Stimulated activated CD8-positive, alpha-beta memory T cell treated with anti-CD3 and anti-CD28 coated beads, Interleukin-2, amount 100 ng/mL, for 48 hours (primary cell): ENCODE data around the gene AP2B1.

Experiments
- DNase-seq, 2 donors: peaks; one replicate each; pipeline ENCODE4 v3.0.0-alpha.2; 2020; ENCODE audit warnings: low read depth in 2 of 2

Gene AP2B1

DNA sequence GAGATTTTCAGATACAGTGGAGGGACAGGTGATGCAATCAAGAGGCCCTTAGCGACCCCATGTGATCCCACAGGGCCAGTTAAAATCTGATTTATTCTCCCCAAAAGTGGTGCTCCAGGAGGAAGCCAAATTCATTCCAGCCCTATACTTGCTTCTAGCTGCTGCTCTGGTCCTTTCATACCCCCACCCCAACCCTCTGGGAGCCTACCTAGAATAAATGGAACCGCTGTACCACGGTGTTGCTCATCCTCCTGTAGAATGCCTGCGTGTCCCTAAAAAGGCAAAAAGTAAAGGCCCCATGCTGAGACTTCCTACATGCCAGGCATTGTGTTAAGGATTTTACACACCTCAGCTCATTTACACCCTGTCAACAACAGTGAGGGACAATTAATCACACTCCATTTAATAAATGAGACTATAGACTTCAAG lies 142.3 kb downstream of the AP2B1 start:
- DNase-seq = no peak

DNA sequence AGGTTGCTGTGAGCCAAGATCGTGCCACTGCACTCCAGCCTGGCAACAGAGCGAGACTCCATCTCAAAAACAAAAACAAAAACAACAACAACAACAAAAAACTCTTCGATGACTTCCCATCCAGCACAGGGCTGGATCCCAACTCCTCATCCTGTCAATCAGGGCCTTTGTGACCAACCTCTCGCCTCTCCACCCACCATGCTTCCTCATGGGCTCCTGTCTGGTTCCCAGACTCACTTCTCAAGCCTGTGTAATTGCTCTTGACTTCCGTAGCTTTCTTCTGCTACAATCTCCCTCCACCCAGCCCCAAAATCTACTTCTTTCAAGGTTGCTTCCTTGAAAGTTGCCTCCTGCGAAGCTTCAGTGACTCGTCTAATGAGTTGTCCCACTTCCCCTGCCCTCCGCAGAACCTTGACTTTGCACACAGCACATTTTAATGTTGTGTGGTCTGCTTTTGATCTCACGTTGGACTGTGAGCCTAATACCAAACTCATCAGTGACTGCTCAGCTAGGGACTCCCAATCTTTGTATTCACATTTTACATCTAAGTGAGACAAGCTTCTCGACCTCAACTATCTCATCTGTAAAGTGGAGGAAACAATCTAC lies 143.4 kb downstream of the AP2B1 start:
- DNase-seq = no peak

- peak; percentile 17 to 34 for DNase-seq
Measured at GRCh38 chr17:35731239-35731916, 144.3 kb downstream of the AP2B1 start, which contains the start of gene RASL10B. TSS of gene RASL10B (plus strand) at chr17:35731639. CDS start at chr17:35735185, 3,546 bp downstream.

- no peak for DNase-seq
Measured at GRCh38 chr17:35731917-35732805, 145.0 kb downstream of the AP2B1 start.

DNA sequence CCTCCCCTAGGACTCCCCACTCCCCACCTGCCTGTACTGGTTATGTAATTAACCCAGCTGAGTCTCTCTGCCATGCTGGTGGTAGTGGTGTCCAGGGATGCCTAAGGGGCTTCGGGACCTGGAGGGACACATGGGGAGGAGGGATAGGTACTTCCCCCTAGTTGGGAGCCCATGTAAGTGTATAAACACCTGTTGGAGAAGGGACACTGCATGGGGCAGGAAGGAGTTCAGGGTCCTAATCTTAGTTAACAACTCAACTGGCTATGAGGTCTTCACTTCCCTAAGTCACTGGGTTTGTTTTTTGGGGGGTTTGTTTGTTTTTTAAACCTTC lies 145.6 kb downstream of the AP2B1 start:
- DNase-seq = no peak

DNA sequence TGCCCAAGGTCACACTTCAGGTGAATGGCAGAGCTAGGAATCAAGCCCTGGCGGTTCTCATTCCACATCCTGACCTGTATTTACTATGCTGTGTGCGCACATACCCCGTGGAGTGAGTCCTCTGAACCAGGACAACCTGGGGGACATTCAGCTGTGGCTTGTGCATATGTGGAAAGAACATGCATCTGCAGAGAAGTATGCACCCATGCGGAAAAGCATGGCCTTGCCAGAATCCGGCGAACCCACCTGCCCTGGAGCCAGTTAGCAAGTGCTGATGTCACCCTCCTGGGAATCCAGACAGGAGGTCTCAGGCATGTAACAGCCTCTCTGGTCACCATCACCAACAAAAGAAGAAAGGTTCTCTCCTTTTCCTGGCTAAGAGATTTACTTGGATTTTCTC lies 146.2 kb downstream of the AP2B1 start:
- DNase-seq = no peak

- no peak for DNase-seq
Measured at GRCh38 chr17:35734396-35734795, 147.3 kb downstream of the AP2B1 start.

- DNase-seq = no peak
Measured at GRCh38 chr17:35735036-35735805, 148.1 kb downstream of the AP2B1 start.

DNA sequence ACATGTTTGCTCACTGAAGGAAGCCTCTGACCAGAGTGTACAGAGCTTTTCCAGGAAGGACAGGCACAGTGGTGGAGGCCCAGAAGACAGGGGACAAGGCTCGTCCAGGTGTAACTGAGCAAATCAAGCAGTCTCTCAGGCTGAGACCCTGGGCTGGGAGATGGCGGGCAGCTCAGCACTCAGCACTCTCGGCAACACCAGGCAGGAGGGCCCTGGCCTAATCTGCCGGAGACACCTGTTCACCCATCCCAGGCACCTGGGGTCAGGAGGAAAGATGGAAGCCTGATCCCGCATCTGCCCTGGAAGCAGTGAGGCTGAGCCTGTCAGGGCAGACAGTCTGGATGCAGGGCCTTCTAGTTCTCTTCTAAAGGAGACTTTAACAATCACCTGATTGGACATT lies 149.1 kb downstream of the AP2B1 start:
- DNase-seq = no peak

DNA sequence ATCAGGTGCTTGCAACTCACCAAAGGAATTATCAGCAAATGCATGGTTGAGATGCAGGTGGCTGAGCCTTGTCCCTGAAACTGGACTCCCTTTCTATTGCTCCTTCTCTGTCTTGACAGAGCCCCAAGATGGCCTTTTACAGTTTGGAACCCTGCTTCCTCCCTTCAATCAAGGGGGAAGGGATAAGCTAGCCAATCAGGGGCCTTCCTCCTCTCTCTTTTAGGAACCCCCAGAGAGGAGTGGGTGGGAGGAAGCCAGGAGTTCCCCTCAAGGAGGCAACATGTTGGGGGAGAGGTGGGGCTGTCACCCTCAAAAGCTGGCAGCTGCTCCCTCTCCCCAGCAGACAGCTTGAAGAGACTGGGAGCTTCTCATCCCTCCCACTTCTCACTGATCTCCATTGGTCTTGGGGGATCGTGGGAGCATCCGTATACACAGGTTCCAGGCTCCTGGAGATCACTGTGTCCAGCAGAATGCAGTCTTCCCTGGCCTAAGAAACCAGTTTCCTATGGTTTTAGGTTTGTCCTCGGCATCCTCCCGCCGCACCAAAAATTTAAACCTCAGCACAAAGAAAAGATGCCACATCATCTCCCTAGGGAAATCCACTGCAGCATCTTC lies 151.5 kb downstream of the AP2B1 start:
- DNase-seq = no peak

DNA sequence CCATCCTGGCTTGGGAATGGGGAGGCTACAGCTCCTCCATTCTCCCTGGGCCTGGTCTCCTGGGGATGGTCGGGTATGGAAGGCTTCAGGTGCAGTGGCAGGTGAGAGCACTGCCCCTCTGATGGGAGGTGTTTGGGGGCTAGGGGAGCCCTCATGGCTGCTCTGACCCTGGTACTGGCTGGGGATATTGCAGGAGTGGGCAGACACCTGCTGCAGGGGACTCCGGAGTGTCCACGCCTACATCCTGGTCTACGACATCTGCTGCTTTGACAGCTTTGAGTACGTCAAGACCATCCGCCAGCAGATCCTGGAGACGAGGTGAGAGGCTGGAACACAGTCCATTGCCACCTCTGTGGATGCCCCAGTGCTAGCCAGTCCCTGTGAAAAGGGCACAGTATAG lies 153.1 kb downstream of the AP2B1 start:
- no peak for DNase-seq

DNA sequence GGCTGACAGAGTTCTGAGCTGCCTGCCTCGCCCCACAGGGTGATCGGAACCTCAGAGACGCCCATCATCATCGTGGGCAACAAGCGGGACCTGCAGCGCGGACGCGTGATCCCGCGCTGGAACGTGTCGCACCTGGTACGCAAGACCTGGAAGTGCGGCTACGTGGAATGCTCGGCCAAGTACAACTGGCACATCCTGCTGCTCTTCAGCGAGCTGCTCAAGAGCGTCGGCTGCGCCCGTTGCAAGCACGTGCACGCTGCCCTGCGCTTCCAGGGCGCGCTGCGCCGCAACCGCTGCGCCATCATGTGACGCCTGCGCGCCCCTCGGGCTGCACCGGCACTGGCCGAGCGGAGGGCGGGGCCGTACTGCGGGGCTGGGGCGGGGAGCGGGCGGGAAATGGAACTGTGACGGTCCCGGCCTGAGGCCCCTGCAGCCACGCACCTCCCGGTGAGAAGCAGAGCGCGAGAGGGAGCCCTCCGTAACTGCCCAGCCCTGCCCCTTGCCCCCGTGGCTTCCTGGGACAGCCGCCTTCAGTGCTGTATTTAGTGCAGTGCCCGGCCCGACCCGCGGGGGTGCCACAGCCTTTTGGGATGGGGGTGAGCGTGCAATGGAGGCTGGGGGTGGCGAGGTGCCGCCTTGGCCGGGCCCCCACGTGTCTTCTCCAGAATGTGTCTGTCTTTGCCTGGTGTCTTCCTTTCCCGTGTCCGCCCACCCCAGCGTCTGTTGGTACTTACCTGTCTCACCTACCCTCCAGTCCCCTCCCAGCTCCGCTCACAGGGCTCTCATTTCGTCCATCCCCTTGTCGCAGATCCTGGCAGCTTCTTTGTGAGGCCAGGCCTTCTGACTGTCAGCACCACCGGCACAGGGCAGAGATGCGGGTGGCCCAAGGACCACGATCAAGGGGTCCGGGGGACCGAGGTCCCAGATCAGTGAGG lies 154.1 kb downstream of the AP2B1 start:
- DNase-seq = peak in 1 of 2 donors; percentile 17

DNA sequence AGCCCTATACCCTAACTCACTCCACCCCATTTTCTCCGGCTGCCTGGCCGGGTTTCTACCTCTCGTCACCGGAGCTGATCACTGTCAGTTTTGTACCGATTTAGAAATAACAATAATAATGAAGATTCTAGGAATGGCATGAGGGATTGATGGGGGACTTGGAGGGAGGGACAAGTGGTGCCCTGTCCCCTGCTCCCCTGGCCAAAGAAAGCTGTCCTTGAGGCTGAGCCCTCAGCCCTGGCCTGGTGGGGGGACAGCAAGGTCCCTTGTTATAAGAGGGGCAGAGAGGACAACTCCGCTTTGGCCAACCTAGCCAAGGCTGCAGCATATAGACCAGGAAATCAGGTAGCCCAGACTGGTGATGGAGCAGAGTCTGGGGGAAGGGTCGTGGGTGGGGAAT lies 155.4 kb downstream of the AP2B1 start:
- no peak for DNase-seq

- DNase-seq = no peak
Measured at GRCh38 chr17:35742896-35743477, 155.9 kb downstream of the AP2B1 start.

- DNase-seq = no peak
Measured at GRCh38 chr17:35743626-35744328, 156.7 kb downstream of the AP2B1 start.

- DNase-seq = no peak
Measured at GRCh38 chr17:35744830-35745229, 157.7 kb downstream of the AP2B1 start.

GRCh38 chr17:35745246-35745645 lies 158.1 kb downstream of the AP2B1 start:
- DNase-seq = no peak

- no peak for DNase-seq
Measured at GRCh38 chr17:35745749-35746320, 158.7 kb downstream of the AP2B1 start.

GRCh38 chr17:35747540-35748017 lies 160.5 kb downstream of the AP2B1 start:
- DNase-seq = peak; percentile 61 to 78
